Smooth muscle cell of bladder (primary cell): ENCODE data around the gene TFAP2A. TPM values are rescaled to one million over a fixed set of nuclear protein-coding genes. Genes with fewer than 3 reads are reported as not detected.

Experiments
- total RNA-seq: library from RNA; depleted of rRNA; stranded (reverse); fragments of >200 nt; gene quantifications from 2 replicates; pipeline ENCODE4 v1.2.3, GENCODE V29; 2014

TFAP2A gene
- total RNA-seq = under 0.01 TPM in 2 replicates

GRCh38 chr6:10414756-10415616 lies at the start of gene TFAP2A:
TSS of gene TFAP2A (minus strand) at chr6:10415074. CDS start at chr6:10414991, 83 bp downstream.

Other genes starting within 250 kb of the TFAP2A start
- under 0.01 TPM in 1 of 2 replicates, not detected in the other for gene GCNT2, start 106.3 kb upstream of the TFAP2A start, total RNA-seq